AG09319 (cell line): ENCODE results near the gene PLCG2.

ENCODE experiments used
- DNase-seq: peaks from one replicate; pipeline ENCODE4 v3.0.0-alpha.2; 2010; ENCODE audit warnings: low read depth; ENCODE audit errors: extremely low read depth
- CTCF ChIP-seq: IDR thresholded peaks from 2 replicates; pipeline ENCODE4 v1.5.1; 2011; ENCODE audit warnings: low read depth, mild to moderate bottlenecking, inconsistent platforms, low read length, moderate library complexity

PLCG2 gene

GRCh38 chr16:81770008-81770407, 9.1 kb upstream of the PLCG2 start:
- DNase-seq = no peak
- TF ChIP-seq CTCF = no peak

GRCh38 chr16:81774348-81774747, 4.7 kb upstream of the PLCG2 start:
- no peak for TF ChIP-seq CTCF
- DNase-seq = no peak

GRCh38 chr16:81775570-81775969, 3.5 kb upstream of the PLCG2 start:
- no peak for TF ChIP-seq CTCF

GRCh38 chr16:81778231-81778630, 860 bp upstream of the PLCG2 start:
- TF ChIP-seq CTCF = no peak
- DNase-seq = no peak

More at GRCh38 chr16:81775570-81775969, 3.5 kb upstream of the PLCG2 start:
- DNase-seq = no peak

GRCh38 chr16:81779536-81780320, 637 bp downstream of the PLCG2 start:
- TF ChIP-seq CTCF = no peak
- no peak for DNase-seq

- DNase-seq = no peak
- no peak for TF ChIP-seq CTCF
Measured at GRCh38 chr16:81780350-81780749, 1.3 kb downstream of the PLCG2 start.

- TF ChIP-seq CTCF = no peak
- DNase-seq = no peak
Measured at GRCh38 chr16:81782236-81782635, 3.1 kb downstream of the PLCG2 start.
